Left kidney (tissue), 2 donors: ENCODE results near the gene CCBE1. TPM values are rescaled to one million over a fixed set of nuclear protein-coding genes. Genes with fewer than 3 reads are reported as not detected.
"Not testable (repeated sequence)": the region's sequence is repeated elsewhere in the genome, so short reads cannot be mapped to it uniquely, and the experiment has no call there.

Experiments used
- DNase-seq: peaks from one replicate; pipeline ENCODE4 v3.0.0-alpha.2; 2013
- polyA plus RNA-seq: library from polyadenylated mRNA; unstranded; fragments of 120-200 nt; gene quantifications from one replicate; pipeline ENCODE4 v1.2.1, GENCODE V29; 2013; ENCODE audit not compliant: insufficient read length

CCBE1 gene
- polyA plus RNA-seq, 1 donor: 31.5 TPM

- no peak for DNase-seq
Observed at GRCh38 chr18:59537579-59537978, 159.6 kb downstream of the CCBE1 start.

- no peak for DNase-seq
Observed at GRCh38 chr18:59536166-59536565, 161.1 kb downstream of the CCBE1 start.

GRCh38 chr18:59535055-59535454 is 162.2 kb downstream of the CCBE1 start:
- no peak for DNase-seq

- no peak for DNase-seq
Observed at GRCh38 chr18:59528866-59529265, 168.4 kb downstream of the CCBE1 start.

GRCh38 chr18:59520562-59521355 is 176.5 kb downstream of the CCBE1 start:
- no peak for DNase-seq

GRCh38 chr18:59518705-59519104 is 178.5 kb downstream of the CCBE1 start:
- no peak for DNase-seq

- no peak for DNase-seq
Observed at GRCh38 chr18:59517446-59518165, 179.6 kb downstream of the CCBE1 start.

- no peak for DNase-seq
Observed at GRCh38 chr18:59516356-59517155, 180.7 kb downstream of the CCBE1 start.

GRCh38 chr18:59515956-59516355 is 181.3 kb downstream of the CCBE1 start:
- DNase-seq: not testable (repeated sequence)

GRCh38 chr18:59515147-59515546 is 182.1 kb downstream of the CCBE1 start:
- DNase-seq: no peak

- DNase-seq: no peak
Observed at GRCh38 chr18:59514203-59514602, 183.0 kb downstream of the CCBE1 start.

GRCh38 chr18:59512025-59512755 is 185.0 kb downstream of the CCBE1 start:
- no peak for DNase-seq

- no peak for DNase-seq
Observed at GRCh38 chr18:59509481-59510442, 187.5 kb downstream of the CCBE1 start.

- DNase-seq: no peak
Observed at GRCh38 chr18:59505356-59505755, 191.9 kb downstream of the CCBE1 start.

GRCh38 chr18:59502274-59503175 is 194.7 kb downstream of the CCBE1 start:
- peak; percentile 92 for DNase-seq

GRCh38 chr18:59501920-59502273 is 195.3 kb downstream of the CCBE1 start:
- DNase-seq: peak; percentile 48

GRCh38 chr18:59500765-59501164 is 196.5 kb downstream of the CCBE1 start:
- no peak for DNase-seq

GRCh38 chr18:59498506-59499086 is 198.6 kb downstream of the CCBE1 start:
- no peak for DNase-seq

- peak; percentile 42 for DNase-seq
Observed at GRCh38 chr18:59492756-59493421, 204.3 kb downstream of the CCBE1 start.
